Astrocyte (in vitro differentiated cells and primary cell): Measurements from ENCODE around the gene PTPN4.

Source experiments
- CTCF ChIP-seq: IDR thresholded peaks from 2 replicates; pipeline ENCODE4 v1.5.1; 2011; ENCODE audit warnings: low read depth, mild to moderate bottlenecking, inconsistent platforms, low read length, moderate library complexity; ENCODE audit not compliant: insufficient read depth
- EZH2 ChIP-seq: IDR thresholded peaks from 2 replicates; pipeline ENCODE4 v1.6.1; 2012; ENCODE audit warnings: mild to moderate bottlenecking, low read length, inconsistent platforms; ENCODE audit not compliant: insufficient read depth

GRCh38 chr2:119914266-119914665 lies 154.5 kb downstream of the PTPN4 start:
- TF ChIP-seq CTCF (no peak), EZH2 (no peak)
